ENCODE results near the gene JTB.
A peak's percentile ranks its signal among the peaks of the same experiment; 100 is the strongest.
"Not testable (repeated sequence)": the region's sequence is repeated elsewhere in the genome, so short reads cannot be mapped to it uniquely, and the experiment has no call there.

Gene JTB

GRCh38 chr1:153977250-153978240, at the start of gene JTB:
Gene JTB (minus strand): TSS chr1:153977674. CDS start chr1:153977252, 422 bp downstream.
- peak; percentile 87 for DNase-seq

GRCh38 chr1:154019940-154020339, 42.5 kb upstream of the JTB start:
- no peak for DNase-seq

DNA sequence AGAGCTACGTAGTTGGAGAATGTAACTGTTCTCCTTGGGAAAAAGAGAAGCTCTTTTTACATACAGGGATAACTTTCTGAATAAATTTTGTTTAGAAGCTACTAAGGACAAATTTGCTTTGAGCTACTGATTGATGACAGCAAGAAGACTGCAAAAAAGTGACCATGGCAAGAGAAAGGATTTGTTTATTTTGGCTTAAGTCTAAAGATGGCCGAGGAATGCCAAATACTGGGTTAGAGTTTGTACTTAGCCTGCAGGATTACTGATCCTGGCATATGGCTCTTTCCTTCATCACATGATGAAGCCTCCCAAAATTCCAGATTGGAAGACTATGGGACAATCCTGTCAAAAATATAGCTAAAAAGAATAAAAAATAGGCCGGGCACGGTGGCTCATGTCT, 41.8 kb upstream of the JTB start:
- no peak for DNase-seq

GRCh38 chr1:154014154-154014907, 36.9 kb upstream of the JTB start:
- DNase-seq, result no peak

GRCh38 chr1:154012543-154012942, 35.1 kb upstream of the JTB start:
- DNase-seq, result not testable (repeated sequence)

GRCh38 chr1:154012129-154012528, 34.7 kb upstream of the JTB start:
- no peak for DNase-seq

- no peak for DNase-seq
Measured at GRCh38 chr1:154006136-154006535, 28.7 kb upstream of the JTB start.

GRCh38 chr1:154000420-154000819, 22.9 kb upstream of the JTB start:
- DNase-seq, result no peak

DNA sequence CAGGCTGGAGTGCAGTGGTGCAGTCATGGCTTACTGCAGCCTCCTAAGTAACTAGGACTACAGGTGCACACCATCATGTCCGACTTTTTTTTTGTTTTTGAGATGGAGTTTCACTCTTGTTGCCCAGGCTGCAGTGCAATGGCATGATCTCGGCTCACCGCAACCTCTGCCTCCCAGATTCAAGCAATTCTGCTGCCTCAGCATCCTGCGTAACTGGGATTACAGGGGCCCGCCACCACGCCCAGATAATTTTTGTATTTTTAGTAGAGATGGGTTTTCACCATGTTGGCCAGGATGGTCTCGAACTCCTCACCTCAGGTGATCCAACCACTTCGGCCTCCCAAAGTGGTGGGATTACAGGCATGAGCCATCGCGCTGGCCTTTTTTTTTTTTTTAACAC, 19.4 kb upstream of the JTB start:
- not testable (repeated sequence) for DNase-seq

GRCh38 chr1:153995640-153996039, 18.2 kb upstream of the JTB start:
- DNase-seq, result no peak

- DNase-seq, result no peak
Measured at GRCh38 chr1:153995202-153995601, 17.7 kb upstream of the JTB start.

- no peak for DNase-seq
Measured at GRCh38 chr1:153991806-153992205, 14.3 kb upstream of the JTB start.

GRCh38 chr1:153991151-153991630, 13.7 kb upstream of the JTB start:
- no peak for DNase-seq

- peak; percentile 78 for DNase-seq
Measured at GRCh38 chr1:153990468-153991150, 13.1 kb upstream of the JTB start, which contains the start of gene RPS27. Gene RPS27 (plus strand): TSS chr1:153990762. CDS start chr1:153990797, 35 bp downstream.

- no peak for DNase-seq
Measured at GRCh38 chr1:153987621-153988020, 10.1 kb upstream of the JTB start.

DNA sequence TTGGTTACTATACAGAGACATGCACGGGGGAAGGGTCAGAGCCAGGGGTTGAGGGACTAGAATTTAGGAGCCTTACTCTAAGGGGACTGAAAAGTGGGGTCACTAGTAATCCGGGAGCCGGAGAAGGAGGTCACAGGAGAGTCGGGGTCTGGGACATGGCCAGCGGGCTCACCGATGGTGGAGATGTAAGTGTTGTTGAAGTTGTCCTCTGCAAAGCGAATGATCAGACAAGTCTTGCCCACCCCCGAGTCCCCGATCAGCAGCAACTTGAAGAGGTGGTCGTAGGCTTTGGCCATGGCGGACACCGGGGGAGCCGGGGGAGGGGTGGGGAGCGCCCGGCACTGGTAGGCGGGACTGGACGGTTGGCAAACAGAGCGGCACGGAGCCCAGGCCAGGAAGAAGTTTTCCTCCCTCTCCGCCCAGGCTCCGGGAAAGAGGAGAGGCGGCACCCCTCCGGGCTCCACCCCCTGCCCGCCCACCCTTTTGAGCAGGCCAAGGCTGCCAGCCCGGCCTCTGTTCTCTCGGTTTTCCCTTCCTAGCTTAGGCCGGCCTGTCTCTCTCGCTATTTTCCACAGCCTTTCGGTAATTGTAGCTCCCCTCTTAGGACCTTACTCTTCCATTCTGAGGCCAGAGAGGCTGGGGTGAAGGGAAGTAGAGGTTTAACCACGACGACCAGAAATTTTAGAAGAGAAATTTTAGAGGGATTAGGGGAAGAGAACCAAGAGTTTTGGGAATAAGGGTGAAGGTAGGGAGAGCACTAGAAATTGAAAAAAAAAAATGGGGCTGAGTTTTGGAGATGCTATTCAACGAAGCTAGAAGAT, 8.7 kb upstream of the JTB start, which contains the start of gene RAB13:
Gene RAB13 (minus strand): TSS at position 399 of the 821 bp plus-strand sequence. CDS start 103 bp downstream, at position 296.
- no peak for DNase-seq

GRCh38 chr1:153985341-153985912, 8.0 kb upstream of the JTB start:
- peak; percentile 70 for DNase-seq

DNA sequence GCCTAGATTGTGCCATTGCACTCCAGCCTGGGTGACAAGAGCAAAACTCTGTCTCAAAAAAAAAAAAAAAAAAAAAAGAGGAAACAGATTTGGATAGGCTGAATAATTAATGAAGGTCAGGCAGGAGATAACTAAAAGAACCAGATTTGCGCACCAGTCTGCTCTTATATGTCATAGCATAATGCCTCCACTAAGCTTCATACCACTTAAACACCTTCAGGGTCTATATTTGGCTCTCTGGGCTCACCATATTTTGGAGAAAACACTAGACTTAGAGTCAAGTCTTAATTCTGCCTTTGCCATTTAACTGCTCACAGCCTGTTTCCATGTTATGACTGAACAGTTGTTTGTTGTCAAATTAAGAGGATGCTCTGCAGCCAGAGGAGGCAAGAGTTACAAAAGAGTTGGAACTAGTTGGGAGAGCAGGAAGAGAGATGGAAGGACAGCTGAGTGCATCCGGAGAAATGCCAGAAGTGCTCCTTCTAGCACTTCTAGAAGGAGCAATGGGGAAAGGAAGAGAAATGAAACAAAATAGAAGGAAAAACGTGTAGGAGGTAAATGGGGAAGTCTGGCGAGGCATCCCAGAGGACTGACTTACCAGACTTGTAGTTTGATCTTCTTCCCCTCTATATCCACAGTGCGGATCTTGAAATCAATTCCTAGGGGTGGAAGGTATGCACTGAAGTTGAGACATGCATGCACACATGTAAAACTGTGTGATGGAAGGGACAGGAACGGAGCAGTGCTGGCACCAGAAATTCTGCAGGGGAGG, 6.8 kb upstream of the JTB start:
- DNase-seq, result no peak

DNA sequence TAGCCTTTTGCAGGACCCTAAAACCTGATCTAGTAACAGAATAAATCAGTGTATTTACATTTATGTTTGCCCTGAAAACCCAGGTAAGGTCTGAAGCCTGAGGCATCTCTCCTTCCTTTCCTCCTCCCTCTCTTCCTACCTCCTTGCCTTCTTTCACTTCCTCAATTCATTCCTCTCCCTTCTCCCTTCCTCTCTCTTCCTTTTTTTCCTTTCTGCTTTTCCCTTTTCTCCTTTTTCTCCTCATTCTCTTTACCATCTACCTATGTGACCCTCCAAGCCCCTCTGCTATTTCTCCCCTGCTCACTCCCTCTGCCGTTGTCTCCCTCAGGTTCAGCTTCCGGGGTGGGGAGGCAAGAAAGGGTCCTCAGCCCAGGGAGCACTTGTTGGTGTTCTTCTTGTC, 4.3 kb upstream of the JTB start:
- DNase-seq, result not testable (repeated sequence)

GRCh38 chr1:153979091-153979490, 1.6 kb upstream of the JTB start:
- DNase-seq, result not testable (repeated sequence)
